ENCODE data around the gene JUND.

- TF ChIP-seq, protein P1, sequence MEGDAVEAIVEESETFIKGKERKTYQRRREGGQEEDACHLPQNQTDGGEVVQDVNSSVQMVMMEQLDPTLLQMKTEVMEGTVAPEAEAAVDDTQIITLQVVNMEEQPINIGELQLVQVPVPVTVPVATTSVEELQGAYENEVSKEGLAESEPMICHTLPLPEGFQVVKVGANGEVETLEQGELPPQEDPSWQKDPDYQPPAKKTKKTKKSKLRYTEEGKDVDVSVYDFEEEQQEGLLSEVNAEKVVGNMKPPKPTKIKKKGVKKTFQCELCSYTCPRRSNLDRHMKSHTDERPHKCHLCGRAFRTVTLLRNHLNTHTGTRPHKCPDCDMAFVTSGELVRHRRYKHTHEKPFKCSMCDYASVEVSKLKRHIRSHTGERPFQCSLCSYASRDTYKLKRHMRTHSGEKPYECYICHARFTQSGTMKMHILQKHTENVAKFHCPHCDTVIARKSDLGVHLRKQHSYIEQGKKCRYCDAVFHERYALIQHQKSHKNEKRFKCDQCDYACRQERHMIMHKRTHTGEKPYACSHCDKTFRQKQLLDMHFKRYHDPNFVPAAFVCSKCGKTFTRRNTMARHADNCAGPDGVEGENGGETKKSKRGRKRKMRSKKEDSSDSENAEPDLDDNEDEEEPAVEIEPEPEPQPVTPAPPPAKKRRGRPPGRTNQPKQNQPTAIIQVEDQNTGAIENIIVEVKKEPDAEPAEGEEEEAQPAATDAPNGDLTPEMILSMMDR (conservative IDR thresholded peaks at IDR 0.05; ENCODE audit: low read length) = no peak
- TF ChIP-seq EZH2phosphoT487 (IDR thresholded peaks at IDR 0.05; ENCODE audit: borderline replicate concordance) = no peak
These were observed 36.8 kb upstream of the JUND start for GRCh38 chr19:18317961-18318800.

All from Loucy (cell line).